GM18517 (cell line): ENCODE measurements around the gene ARFGAP3.
"Not testable (repeated sequence)": the region's sequence is repeated elsewhere in the genome, so short reads cannot be mapped to it uniquely, and the experiment has no call there.

Experiments
- ATAC-seq: cut with Tn5 transposase; IDR thresholded peaks from one replicate; pipeline ENCODE4 v1.9.1; 2021; ENCODE audit warnings: mild to moderate bottlenecking, moderate library complexity; ENCODE audit not compliant: unreplicated experiment

ARFGAP3 gene

DNA sequence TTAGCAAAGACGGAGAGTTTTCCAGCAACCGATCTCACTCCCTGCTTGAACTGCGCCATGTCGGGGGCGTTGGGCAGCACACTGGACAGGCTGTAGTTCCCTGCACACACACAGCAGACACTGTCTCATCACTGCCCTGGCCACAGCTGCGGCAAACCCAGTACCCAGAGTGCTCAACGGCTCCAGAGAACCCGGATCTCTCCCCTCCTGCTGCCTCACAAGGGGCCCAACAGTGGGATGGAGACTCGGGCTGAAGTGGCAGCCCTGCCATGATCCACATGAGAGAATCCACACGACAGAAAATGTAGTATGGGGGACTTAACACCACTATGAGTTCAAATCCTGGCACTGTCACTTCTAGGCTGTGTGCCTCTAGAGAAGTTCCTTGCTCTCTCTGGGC lies 58.0 kb downstream of the ARFGAP3 start:
- ATAC-seq, result no peak

- ATAC-seq, result no peak
Observed at GRCh38 chr22:42797011-42797410, 60.1 kb downstream of the ARFGAP3 start.

GRCh38 chr22:42796081-42796480 lies 61.0 kb downstream of the ARFGAP3 start:
- no peak for ATAC-seq

GRCh38 chr22:42794551-42795510 lies 62.2 kb downstream of the ARFGAP3 start:
- ATAC-seq, result no peak

GRCh38 chr22:42793848-42794405 lies 63.1 kb downstream of the ARFGAP3 start:
- no peak for ATAC-seq

- ATAC-seq, result no peak
Observed at GRCh38 chr22:42792909-42793847, 63.9 kb downstream of the ARFGAP3 start.

DNA sequence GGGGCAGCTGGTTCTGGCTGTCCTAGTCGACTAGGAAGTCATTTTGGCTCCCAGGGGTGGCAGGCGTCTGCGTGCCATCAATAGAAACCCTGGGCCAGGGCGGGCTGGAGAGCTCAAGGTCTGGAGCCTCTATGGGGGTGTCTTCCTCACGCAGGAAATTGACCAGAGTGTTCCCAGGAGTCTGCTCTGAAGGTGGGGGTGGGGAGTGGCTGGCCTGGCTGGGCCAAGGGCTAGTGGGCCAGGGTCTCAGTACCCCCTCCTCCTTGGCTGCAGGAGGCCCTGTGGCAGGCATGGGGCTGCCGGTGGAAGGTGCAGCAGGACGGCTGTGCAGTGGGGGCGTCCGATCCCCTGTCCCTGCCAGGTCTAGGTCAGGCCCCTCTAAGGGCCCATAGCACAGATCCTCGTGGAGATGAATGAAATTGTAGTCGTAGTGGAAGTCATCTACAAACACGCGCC lies 64.6 kb downstream of the ARFGAP3 start:
- no peak for ATAC-seq

DNA sequence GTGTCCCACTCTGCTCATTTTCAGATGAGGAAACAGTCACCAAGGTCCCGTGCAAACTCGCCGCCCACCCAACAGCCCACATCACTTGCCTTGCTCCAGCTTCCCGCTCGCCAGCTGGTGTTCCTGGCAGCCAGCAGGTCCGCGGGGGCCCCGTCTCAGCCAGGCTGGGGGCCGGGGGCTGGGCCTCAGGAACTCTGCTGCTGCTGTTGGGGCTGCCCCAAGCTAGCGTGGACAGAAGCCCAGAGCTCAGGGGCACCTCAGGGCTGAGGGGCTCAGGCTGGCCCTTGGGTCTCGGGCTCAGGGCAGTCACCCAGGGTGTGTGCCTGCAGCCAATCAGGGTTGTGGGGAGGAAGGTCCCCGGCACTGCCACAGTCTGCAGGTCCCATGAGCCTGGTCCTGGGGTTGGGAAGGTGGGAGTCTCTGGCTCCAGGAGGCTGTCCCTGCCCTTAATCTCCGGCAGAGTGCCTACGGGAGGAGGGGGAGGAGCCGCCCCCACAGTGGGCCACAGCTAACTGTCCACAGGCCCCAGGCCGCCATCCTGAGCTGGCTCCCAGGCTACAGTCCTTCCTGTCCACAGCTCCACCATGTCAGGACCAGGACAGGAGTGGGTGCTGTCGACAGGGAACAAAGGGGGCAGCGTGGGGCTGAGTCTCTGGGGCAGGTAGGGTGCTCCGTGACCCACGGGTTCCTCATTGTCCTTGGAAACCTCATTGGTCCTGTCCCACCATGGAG lies 65.2 kb downstream of the ARFGAP3 start:
- ATAC-seq, result no peak

GRCh38 chr22:42788466-42788865 lies 68.6 kb downstream of the ARFGAP3 start:
- no peak for ATAC-seq

DNA sequence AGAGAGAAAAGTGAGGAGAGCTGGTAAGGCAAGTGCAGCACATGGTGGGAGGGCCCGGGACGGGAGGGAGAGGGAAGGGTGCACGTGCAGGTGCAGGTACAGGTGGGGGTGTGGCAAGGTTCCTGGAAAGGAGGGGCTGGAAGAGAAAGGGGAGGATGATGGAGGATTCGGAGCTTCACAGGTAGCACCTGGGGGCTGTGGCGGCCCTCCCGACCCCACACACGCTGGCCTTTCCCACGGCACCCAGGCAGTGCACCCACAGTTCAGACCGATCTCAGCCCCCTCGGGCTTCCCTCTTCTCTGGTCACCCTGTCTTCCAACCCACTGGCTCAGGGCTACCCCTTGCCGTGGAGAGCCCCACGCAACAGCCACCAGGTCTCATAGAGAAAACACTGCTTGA lies 69.1 kb downstream of the ARFGAP3 start:
- no peak for ATAC-seq

GRCh38 chr22:42787357-42787736 lies 69.7 kb downstream of the ARFGAP3 start:
- ATAC-seq, result no peak

GRCh38 chr22:42786606-42787356 lies 70.3 kb downstream of the ARFGAP3 start:
- no peak for ATAC-seq

DNA sequence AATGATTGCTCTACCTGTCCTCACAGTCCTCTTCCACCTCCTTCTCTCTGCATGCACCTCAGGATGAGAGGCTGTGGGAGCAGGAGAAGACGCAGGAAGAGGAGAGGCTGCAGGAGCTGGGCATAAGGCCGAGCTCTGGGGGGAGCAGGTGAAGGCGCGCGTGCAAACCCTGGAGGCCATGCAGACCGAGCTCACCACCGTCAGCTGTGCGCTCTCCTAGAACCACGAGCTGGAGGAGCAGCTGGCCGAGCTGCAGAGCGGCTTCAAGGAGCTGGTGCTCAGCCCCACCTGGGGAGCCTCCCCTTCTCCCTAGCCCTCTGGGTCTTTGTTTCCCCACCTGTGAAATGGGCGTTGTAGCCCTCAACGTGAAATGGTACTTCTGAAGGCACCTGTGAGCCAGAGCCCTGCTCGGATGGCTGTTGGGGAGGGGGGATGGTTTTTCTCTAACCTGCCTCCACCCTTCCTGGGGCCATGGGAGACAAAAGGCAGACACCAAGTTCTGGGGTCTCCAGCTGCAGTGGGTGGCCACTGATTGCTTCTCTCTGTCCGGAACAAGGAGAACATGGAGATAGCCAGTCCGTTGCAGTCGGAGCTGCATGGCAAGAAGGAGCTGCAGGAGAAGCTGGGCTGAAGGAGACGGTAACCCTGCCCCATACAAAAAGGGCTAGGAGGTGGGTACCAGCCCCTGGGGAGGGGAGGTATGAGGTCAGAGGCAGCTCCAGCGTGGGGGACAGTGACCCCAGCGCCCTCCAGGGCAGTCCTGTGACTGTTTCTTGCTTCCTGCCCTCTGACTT lies 71.2 kb downstream of the ARFGAP3 start:
- no peak for ATAC-seq

DNA sequence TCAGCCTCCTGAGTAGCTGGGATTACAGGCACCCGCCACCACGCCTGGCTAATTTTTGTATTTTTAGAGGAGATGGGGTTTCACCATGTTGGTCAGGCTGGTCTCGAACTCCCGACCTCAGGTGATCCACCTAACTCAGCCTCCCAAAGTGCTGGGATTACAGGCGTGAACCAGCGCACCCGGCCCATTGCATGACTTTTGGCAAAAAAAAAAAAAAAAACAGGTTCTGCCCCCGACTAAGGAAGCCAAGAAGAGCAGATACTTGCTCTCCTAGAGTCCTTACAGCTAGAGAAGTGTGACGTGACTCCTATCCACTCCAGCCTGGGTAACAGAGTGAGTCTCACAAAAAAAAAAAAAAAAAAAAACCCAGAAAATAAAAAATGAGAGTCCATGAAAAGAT lies 74.8 kb downstream of the ARFGAP3 start:
- ATAC-seq, result not testable (repeated sequence)

- no peak for ATAC-seq
Observed at GRCh38 chr22:42780070-42780540, 77.0 kb downstream of the ARFGAP3 start.

GRCh38 chr22:42777126-42777525 lies 79.9 kb downstream of the ARFGAP3 start:
- no peak for ATAC-seq

DNA sequence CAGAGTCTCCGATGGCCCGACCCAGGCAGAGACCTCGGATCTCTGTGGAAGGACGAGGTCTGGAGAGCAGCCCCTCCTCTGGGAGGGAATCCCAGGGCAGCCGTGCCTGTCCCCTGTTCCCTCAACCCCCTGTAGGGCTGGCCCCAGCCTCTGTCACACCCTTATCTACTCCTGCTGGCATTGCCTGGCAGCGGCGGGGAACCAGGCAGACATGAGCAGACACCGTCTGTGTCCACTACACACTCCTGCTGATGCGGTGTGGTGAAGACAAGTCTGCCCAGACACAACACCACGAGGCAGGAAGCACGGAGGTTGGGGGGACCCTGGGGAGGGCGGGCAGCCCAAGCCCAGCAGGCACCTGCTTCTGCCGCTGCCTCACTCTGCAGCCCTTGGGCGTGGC lies 83.9 kb downstream of the ARFGAP3 start:
- no peak for ATAC-seq

DNA sequence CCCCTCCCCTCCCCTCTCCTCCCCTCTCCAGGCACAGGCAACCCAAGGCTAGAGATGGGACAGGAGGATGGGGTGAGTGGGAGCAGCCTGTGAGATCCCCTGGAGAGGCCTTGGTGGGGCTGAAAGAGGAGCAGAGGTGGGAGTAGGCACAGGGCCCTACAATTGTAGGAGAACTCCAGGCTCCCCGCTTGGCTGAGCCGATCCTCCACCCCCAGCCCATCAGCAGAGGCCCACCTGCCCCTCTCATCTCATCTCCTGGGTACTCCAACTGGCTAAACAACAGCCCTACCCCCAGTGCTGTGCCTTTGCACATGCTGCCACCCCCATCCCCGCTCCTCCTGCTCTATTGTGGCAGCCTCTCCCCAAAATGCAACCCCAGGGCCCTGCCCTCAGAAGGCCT lies 84.4 kb downstream of the ARFGAP3 start:
- ATAC-seq, result no peak
